DOHH2 (cell line): ENCODE data around the gene CDKN1A.

Source experiments
- CTCF ChIP-seq: fragments of 200-600 bp; sonication (generic); IDR thresholded peaks from one replicate; pipeline ENCODE4 v1.5.1; 2014; ENCODE audit warnings: antibody characterized with exemption, mild to moderate bottlenecking, low read depth, low read length; ENCODE audit not compliant: poor library complexity, severe bottlenecking
- EZH2phosphoT487 ChIP-seq: fragments of 200-600 bp; sonication (generic); IDR thresholded peaks from 2 replicates; pipeline ENCODE4 v1.6.1; 2017; ENCODE audit warnings: borderline replicate concordance, mild to moderate bottlenecking, antibody characterized with exemption, low read length, moderate library complexity, mixed read lengths

GRCh38 chr6:36700831-36701230, 22.3 kb downstream of the CDKN1A start:
- no peak for TF ChIP-seq CTCF
- TF ChIP-seq EZH2phosphoT487: no peak
